ENCODE measurements around the gene ZNF735. TPM values are rescaled to one million over a fixed set of nuclear protein-coding genes. Genes with fewer than 3 reads are reported as not detected.

The ZNF735 gene
- total RNA-seq, 4 donors from 2014 or later, result not detected

DNA sequence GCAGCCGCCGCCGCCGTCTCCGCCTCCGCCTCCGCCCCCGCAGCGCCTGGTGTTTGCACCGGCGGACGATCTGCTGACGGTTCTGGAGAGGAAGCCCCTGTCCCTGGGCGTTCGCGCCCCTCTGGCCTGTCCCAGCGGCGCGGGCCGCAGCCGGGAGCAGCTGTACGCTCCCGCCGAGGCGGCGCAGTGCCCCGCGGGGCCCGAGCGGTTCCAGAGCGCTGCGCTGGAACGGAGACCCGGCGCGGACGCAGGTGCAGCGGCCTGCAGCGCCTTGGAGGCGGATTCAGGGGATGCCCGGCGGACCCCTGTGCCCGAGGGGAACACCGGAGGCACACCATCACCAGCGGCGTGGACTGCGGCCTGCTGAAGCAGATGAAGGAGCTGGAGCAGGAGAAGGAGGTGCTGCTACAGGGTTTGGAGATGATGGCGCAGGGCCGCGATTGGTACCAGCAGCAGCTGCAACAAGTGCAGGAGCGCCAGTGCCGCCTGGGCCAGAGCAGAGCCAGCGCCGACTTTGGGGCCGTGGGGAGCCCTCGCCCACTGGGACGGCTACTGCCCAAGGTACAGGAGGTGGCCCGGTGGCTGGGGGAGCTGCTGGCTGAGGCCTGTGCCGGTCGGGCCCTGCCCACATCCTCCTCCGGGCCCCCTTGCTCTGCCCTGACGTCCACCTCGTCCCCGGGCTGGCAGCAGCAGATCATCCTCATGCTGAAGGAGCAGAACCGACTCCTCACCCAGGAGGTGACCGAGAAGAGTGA is 24.8 kb upstream of the ZNF735 start:
- TF ChIP-seq, protein P1, sequence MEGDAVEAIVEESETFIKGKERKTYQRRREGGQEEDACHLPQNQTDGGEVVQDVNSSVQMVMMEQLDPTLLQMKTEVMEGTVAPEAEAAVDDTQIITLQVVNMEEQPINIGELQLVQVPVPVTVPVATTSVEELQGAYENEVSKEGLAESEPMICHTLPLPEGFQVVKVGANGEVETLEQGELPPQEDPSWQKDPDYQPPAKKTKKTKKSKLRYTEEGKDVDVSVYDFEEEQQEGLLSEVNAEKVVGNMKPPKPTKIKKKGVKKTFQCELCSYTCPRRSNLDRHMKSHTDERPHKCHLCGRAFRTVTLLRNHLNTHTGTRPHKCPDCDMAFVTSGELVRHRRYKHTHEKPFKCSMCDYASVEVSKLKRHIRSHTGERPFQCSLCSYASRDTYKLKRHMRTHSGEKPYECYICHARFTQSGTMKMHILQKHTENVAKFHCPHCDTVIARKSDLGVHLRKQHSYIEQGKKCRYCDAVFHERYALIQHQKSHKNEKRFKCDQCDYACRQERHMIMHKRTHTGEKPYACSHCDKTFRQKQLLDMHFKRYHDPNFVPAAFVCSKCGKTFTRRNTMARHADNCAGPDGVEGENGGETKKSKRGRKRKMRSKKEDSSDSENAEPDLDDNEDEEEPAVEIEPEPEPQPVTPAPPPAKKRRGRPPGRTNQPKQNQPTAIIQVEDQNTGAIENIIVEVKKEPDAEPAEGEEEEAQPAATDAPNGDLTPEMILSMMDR (IDR thresholded peaks at IDR 0.05), result no peak
- no peak for TF ChIP-seq POLR2A (IDR thresholded peaks at IDR 0.05)
- DNase-seq (ENCODE audit: low spot score in 2 of 2), result no peak
- no peak overlapping the region for H3K4me3 ChIP-seq (ENCODE audit: low read depth, poor library complexity, severe bottlenecking)
- intact Hi-C loops (cut with DNase I; ENCODE audit: low total_unique reads), result no loop called here
- 30 to 39% methylated on average over 21 to 36 of the region's 66 CpGs for WGBS, 2 donors

DNA sequence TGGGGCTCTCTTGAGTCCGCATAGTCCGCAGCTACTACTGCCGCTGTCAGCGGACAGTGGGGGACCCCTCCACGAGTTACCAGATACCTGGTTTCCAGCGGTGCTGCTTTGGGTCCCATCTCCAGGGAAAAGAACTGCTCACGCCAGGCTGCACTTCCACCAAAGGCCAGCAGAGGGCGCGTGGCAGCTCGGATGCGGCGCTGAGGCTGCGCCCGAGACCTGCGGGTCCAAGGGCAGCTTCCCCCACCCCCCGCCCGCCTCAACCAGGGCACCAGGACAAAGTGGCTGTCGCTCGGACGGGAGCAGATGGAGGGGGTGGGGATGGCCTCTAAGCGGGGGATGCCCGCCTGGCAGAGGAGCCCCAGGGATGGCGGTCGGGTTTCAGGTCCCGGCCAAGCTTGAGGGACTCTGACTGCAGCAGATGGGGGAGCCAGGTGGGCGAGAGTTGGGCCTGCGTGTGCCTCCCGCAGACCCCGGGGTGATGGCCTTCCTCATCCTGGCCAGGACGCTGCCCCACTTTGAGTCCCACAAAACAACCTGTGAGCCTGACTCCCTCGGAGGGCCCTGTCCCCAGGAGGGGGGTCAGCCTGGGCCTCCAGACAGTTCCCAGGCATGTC is 23.8 kb upstream of the ZNF735 start:
- 31 to 51% methylated on average over 13 to 25 of the region's 31 CpGs for WGBS, 2 donors
- TF ChIP-seq, protein P1 (IDR thresholded peaks at IDR 0.05), result peak in 1 of 3 donors; percentile 39
- TF ChIP-seq POLR2A (IDR thresholded peaks at IDR 0.05), result no peak
- DNase-seq (ENCODE audit: low spot score in 2 of 2), result no peak
- H3K4me3 ChIP-seq (ENCODE audit: low read depth, poor library complexity, severe bottlenecking), result no peak overlapping the region
- intact Hi-C loops (cut with DNase I; ENCODE audit: low total_unique reads), result no loop called here

DNA sequence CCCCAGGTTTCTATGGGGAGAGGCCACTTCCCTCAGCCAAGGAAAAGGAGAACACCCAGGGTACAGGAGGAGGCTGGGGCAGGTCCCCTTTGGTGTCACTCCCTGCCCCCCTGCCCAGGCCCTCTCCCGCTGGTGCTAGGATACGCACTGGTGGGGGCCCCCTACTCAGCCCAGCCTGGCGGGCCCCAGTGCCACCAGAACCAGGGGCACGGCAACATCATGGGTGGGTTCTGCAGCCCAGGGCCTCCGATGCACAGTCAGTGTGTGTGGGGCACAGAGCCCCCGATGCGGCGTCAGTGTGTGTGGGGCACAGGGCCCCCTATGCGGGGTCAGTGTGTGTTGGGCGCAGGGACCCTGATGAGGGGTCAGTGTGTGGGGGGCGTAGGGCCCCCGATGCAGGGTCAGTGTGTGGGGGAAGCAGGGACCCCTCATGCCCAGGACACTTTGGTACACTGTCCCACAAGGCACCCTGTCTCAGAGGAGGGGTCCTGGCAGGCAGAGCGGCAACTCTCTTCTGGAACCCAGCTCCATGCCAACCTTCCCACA is 23.1 kb upstream of the ZNF735 start:
- intact Hi-C loops (cut with DNase I; ENCODE audit: low total_unique reads), result no loop called here
- no peak for DNase-seq (ENCODE audit: low spot score in 2 of 2)
- no peak for TF ChIP-seq POLR2A (IDR thresholded peaks at IDR 0.05)
- TF ChIP-seq, protein P1 (IDR thresholded peaks at IDR 0.05), result no peak
- WGBS, 2 donors, result 98 to 100% methylated on average over 5 to 11 of the region's 13 CpGs
- H3K4me3 ChIP-seq (ENCODE audit: low read depth, poor library complexity, severe bottlenecking), result no peak overlapping the region

DNA sequence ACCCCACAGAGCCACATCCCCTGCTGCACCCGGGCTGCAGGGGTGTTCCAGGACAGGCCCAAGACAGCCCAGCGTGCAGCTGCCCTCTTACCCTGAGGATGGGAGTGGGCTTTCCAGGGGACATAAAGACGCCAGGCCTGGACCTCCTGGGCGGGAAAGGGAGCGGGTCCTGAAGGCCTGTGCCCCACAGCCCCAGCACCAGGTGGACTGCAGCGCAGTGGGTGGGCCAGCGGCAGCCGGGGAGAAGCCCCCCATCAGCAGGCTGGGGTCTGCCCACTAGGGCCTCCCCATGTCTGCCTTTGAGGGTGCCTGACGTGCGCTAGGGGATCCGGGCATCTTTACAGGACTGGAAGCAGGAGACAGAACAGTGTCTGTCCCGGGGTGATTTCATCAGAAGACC is 22.6 kb upstream of the ZNF735 start:
- 86 to 96% methylated on average over 7 to 9 of the region's 12 CpGs for WGBS, 2 donors
- no peak for DNase-seq (ENCODE audit: low spot score in 2 of 2)
- no peak overlapping the region for H3K4me3 ChIP-seq (ENCODE audit: low read depth, poor library complexity, severe bottlenecking)
- intact Hi-C loops (cut with DNase I; ENCODE audit: low total_unique reads), result no loop called here
- no peak for TF ChIP-seq POLR2A (IDR thresholded peaks at IDR 0.05)
- TF ChIP-seq, protein P1 (IDR thresholded peaks at IDR 0.05), result no peak

DNA sequence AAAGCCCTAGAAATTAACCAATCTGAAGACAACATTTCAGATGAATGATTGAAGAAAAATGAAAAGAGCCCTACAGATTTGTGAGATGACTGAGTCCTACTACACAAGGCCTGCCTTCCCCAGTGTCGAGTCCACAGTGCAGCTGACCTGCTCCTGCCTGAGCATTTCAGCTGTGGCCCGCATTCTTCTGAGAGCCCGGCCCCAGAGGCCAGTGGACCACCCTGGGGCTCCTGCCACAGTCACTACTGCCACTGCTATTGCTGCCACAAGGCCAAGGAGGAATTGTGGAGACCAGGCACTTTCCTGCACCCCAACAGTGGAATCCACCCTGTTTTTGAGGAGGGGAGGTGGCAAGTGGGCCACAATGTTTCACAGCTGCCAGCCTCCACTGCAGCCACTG is 19.6 kb upstream of the ZNF735 start:
- no peak for TF ChIP-seq POLR2A (IDR thresholded peaks at IDR 0.05)
- TF ChIP-seq, protein P1 (IDR thresholded peaks at IDR 0.05), result no peak
- DNase-seq (ENCODE audit: low spot score in 2 of 2), result no peak
- intact Hi-C loops (cut with DNase I; ENCODE audit: low total_unique reads), result no loop called here
- no peak overlapping the region for H3K4me3 ChIP-seq (ENCODE audit: low read depth, poor library complexity, severe bottlenecking)
- WGBS, 2 donors, result 58 to 69% methylated on average over 3 of the region's 3 CpGs
